Activated naive CD4-positive, alpha-beta T cell treated with anti-CD3 and anti-CD28 coated beads for 36 hours (primary cell): ENCODE results near the gene FRMD4A. TPM values are rescaled to one million over a fixed set of nuclear protein-coding genes. Genes with fewer than 3 reads are reported as not detected.

Experiments
- CTCF ChIA-PET: fragments of 350-600 bp; sonication (Branson Sonifier 250); formaldehyde crosslinking; loops from one replicate; lab custom pipeline; 2021; ENCODE audit warnings: antibody characterized with exemption; lab: Charles Lee
- DNase-seq: peaks from one replicate; pipeline ENCODE4 v3.0.0-alpha.2; 2020
- H3K27ac Mint-ChIP-seq: one replicate; pipeline ENCODE4 v1.8.0; 2021; ENCODE audit warnings: mild to moderate bottlenecking, mixed read lengths
- H3K27me3 Mint-ChIP-seq: one replicate; pipeline ENCODE4 v1.8.0; 2021; ENCODE audit warnings: low read depth, mixed read lengths
- H3K36me3 Mint-ChIP-seq: one replicate; pipeline ENCODE4 v1.8.0; 2021; ENCODE audit warnings: low read depth, mixed read lengths
- H3K4me1 Mint-ChIP-seq: one replicate; pipeline ENCODE4 v1.8.0; 2021; ENCODE audit warnings: low read depth, mixed read lengths
- H3K4me3 Mint-ChIP-seq: one replicate; pipeline ENCODE4 v1.8.0; 2021; ENCODE audit warnings: mild to moderate bottlenecking, moderate library complexity, mixed read lengths
- H3K9me3 Mint-ChIP-seq: one replicate; pipeline ENCODE4 v1.8.0; 2021; ENCODE audit warnings: mixed read lengths
- intact Hi-C: fragments of 100-400 bp; cut with micrococcal nuclease; formaldehyde crosslinking; loops from one replicate; pipeline ENCODE4 v1.15.1; 2023
- total RNA-seq, 2 experiments: library from RNA; stranded (reverse); gene quantifications; one replicate each; pipeline ENCODE4 v1.2.3, GENCODE V29; 2021

FRMD4A gene
- total RNA-seq, 2 experiments from 2014 or later, result 0.69 to 1.1 TPM

DNA sequence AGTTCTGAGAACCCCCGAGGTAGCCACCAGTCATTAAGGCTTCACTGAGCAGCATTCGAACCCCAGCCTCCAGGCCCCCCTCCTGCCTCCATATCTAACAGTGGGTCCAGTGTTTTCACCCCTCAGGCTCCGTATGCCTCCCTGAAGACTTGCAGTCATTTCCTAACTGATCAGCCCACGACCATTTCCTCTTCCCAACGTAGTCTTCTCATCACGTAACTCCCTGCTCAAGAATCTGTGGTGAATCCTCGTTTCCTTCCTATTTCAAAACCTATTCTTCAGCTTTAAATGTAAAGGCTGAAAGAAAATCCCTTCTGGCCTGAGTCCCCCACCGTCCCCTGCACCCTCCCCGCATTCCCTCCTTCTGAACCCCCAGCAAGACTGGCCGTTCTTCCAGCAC, 21.1 kb downstream of the FRMD4A start:
- CTCF ChIA-PET, result no interaction called here

DNA sequence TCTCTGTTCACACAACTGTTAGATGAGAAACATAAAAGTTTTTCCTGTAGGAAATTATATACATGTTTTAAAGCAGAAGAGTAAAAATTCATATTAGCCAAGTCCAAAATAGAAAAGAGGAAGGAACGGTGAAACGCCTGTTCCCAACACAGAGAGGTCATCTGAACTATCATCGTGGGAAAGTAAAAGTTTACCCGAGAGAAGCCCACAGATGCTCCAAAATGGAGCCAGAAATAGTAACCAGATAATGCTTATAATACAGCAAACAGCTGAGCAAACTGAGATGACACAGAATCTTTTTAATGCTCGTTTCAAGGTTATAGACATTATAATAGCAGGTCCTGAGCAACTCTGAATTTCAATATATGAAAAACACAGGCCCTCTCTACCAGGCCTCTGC, 24.5 kb downstream of the FRMD4A start:
- H3K27me3 Mint-ChIP-seq, result peaks cover 4% of the 10 kb centered on the region
- H3K9me3 Mint-ChIP-seq, result no peaks in the 10 kb centered on the region
- intact Hi-C loops, result loop anchor here (10.0 kb wide), 1 partner anchor 169 kb away; no protein-coding TSS in a partner anchor

More for the DNA sequence above, 21.1 kb downstream of the FRMD4A start:
- Mint-ChIP-seq H3K27ac (no peak overlapping the region), H3K4me1 (no peaks in the 10 kb centered on the region), H3K4me3 (no peak overlapping the region), H3K9me3 (no peaks in the 10 kb centered on the region), H3K36me3 (no peaks in the 10 kb centered on the region), H3K27me3 (peaks cover 5% of the 10 kb centered on the region)
- no peak for DNase-seq
- intact Hi-C loops, result loop anchor here (10.0 kb wide), 1 partner anchor 165 kb away; no protein-coding TSS in a partner anchor

DNA sequence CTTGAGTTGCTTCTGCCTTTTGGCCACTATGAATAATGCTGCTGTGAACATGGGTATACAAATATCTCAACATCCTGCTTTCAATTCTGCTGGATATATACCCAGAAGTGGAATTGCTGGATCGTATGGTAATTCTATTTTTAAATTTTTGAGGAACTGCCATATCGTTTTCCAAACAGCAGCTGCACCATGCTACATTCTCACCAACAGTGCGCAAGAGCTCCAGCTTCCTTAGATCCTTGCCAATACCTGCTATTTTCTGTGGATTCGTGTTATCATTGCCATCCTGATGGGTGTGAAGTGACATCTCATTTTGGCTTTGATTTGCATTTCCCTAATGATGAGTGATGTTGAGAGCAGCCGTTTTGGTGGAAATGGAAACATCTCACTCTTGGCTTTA, 26.7 kb downstream of the FRMD4A start:
- peaks cover 2% of the 10 kb centered on the region for H3K27me3 Mint-ChIP-seq
- H3K27ac Mint-ChIP-seq, result no peak overlapping the region
- H3K36me3 Mint-ChIP-seq, result no peaks in the 10 kb centered on the region
- intact Hi-C loops, result loop anchor here (10.0 kb wide), 1 partner anchor 171 kb away; no protein-coding TSS in a partner anchor
- CTCF ChIA-PET, result no interaction called here
- no peaks in the 10 kb centered on the region for H3K9me3 Mint-ChIP-seq
- no peak for DNase-seq
- H3K4me3 Mint-ChIP-seq, result no peak overlapping the region
- no peaks in the 10 kb centered on the region for H3K4me1 Mint-ChIP-seq

More for the DNA sequence above, 24.5 kb downstream of the FRMD4A start:
- H3K36me3 Mint-ChIP-seq, result no peaks in the 10 kb centered on the region
- H3K27ac Mint-ChIP-seq, result no peak overlapping the region
- DNase-seq, result no peak
- CTCF ChIA-PET, result interaction anchor here (1.8 kb wide), 1 partner anchor 105 kb away, joined by 5 read pairs; no protein-coding TSS in a partner anchor
- H3K4me1 Mint-ChIP-seq, result no peaks in the 10 kb centered on the region
- H3K4me3 Mint-ChIP-seq, result no peak overlapping the region

DNA sequence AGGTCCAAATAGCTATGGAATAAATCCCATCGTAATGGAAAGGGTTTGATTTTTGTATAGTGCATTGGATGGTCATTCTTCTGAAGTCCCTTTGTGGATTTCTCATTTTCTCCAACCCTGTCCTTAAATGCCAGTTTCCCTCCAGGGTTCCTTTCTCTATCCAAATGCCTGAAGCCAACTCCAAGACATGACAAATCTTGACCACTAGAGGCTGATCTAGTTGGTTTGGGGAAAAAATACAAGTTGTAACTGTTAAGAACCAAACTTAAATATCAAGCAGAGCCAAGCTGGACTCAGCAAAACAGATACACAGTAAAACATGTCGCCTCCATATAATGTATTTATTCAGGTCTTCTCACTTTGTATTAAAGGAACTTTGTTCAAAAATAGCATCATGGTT, 28.7 kb downstream of the FRMD4A start:
- Mint-ChIP-seq H3K27me3 (peaks cover 6% of the 10 kb centered on the region), H3K4me1 (no peaks in the 10 kb centered on the region), H3K27ac (no peak overlapping the region), H3K4me3 (no peak overlapping the region), H3K36me3 (no peaks in the 10 kb centered on the region), H3K9me3 (no peaks in the 10 kb centered on the region)
- CTCF ChIA-PET, result interaction anchor here (1.4 kb wide), 1 partner anchor 24 kb away, joined by 3 read pairs; no protein-coding TSS in a partner anchor
- no peak for DNase-seq
- intact Hi-C loops, result loop anchor here (10.0 kb wide), 1 partner anchor 173 kb away; no protein-coding TSS in a partner anchor

DNA sequence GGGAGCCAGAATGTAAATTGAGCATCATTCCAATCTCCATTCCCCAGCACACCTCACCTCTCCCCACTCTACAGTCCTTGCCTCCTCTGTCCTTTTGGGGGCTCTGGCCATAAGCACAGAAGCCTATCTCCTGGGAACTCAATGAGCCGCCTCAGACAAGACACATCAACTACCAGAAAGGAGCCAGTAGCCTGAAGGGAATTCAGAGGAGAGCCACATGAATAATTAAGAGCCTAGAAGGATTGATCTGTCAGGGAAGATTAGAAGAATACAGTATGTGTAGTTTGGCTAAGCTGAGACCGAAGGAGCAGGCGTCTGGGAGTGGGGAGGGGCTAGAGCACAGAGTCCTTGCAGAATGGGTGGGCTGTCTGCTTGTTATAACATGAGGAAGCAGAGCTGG, 31.2 kb downstream of the FRMD4A start:
- intact Hi-C loops, result no loop called here
- DNase-seq, result no peak
- no peak overlapping the region for H3K4me3 Mint-ChIP-seq
- peaks cover 6% of the 10 kb centered on the region for H3K27me3 Mint-ChIP-seq
- H3K4me1 Mint-ChIP-seq, result no peaks in the 10 kb centered on the region
- CTCF ChIA-PET, result no interaction called here
- no peaks in the 10 kb centered on the region for H3K36me3 Mint-ChIP-seq
- H3K27ac Mint-ChIP-seq, result no peak overlapping the region
- no peaks in the 10 kb centered on the region for H3K9me3 Mint-ChIP-seq

DNA sequence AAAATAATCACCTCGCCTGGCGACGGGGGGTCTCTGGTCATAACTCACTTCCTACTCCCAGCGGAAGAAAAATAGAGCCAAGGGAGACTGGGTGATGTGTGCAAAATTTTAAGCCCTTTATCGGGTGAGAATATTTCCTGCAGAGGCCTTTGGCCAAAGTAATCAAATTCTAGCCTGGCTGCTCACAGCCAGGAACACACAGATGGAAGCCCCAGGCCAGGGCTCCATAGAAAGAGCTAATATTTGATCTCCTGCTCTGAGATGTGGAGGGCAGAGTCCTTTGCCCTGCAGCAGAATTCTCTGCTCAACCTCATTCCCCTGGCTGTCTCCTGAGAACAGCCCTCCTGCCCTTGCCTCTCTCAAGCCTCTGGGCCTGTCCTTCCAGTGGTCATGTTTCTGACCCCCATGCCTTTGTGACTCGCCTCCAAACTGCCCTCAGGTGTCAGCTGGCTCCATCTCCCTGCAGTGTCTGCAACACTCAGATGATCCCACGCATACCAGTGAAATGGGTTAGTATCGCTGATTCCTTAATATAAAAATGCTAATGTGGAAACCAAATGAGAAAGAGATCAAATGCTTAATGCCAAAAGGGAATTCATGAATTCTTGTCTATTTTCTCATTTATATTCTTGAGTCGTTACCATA, 34.5 kb downstream of the FRMD4A start:
- CTCF ChIA-PET, result no interaction called here

DNA sequence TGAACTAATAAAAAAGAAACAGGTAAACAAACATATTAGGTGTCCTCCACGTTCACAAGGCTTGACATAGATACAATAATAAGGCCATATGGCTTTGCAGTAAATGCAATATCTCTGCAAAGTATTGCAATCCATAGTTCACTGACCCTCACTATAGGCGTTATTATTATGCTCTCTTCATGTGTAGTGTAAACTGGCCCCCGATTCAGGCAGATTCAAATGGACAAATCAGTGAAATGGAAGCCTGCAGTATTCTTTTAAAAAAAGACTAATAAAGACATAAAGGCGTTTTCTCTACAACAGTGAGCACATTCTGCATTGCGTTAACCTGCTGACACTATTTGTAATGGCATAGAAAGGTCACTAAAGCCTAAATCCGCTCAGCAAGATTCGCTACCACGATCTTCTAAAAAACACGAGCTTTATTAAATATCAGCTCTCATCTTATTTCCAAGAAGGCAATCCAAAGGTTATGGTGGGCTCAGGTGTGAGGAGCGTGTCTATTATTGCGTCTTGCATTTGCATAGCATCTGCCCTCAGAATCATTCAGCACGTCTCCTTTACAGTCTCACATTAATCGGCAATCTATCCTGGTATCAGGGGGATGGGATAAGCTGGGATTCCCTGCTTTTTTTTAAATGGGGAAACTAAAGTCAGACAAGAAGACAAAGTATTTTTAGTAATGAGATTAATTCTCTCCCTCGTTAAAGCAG, 36.2 kb downstream of the FRMD4A start:
- peaks cover 19% of the 10 kb centered on the region for H3K9me3 Mint-ChIP-seq
- H3K27ac Mint-ChIP-seq, result no peak overlapping the region

More for the DNA sequence above, 34.5 kb downstream of the FRMD4A start:
- H3K4me3 Mint-ChIP-seq, result no peak overlapping the region
- no peaks in the 10 kb centered on the region for H3K4me1 Mint-ChIP-seq
- no peaks in the 10 kb centered on the region for H3K36me3 Mint-ChIP-seq
- H3K27ac Mint-ChIP-seq, result no peak overlapping the region
- H3K9me3 Mint-ChIP-seq, result peaks cover 12% of the 10 kb centered on the region
- intact Hi-C loops, result no loop called here
- DNase-seq, result no peak
- peaks cover 4% of the 10 kb centered on the region for H3K27me3 Mint-ChIP-seq

DNA sequence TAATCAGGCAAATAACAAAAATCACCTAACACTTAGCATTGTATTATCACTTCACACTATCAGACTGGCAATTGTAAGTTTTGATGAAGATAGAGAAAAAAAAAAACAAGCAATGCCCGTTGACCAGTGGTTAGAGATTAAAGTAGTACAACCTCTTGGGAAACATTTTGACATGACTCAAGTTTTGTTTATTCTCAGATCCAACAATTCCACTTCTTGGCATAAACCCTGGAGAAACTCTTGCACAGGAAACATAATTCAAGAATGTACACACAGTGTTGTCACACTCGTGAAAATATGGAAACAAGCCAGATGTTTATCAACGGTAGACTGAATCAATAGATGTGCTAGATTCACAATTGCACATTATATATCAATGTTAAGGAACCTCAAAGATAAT, 37.2 kb downstream of the FRMD4A start:
- Mint-ChIP-seq H3K27me3 (peaks cover 4% of the 10 kb centered on the region), H3K4me1 (no peaks in the 10 kb centered on the region), H3K36me3 (no peaks in the 10 kb centered on the region), H3K27ac (no peak overlapping the region), H3K4me3 (no peak overlapping the region), H3K9me3 (peaks cover 19% of the 10 kb centered on the region)
- no peak for DNase-seq
- intact Hi-C loops, result no loop called here
- CTCF ChIA-PET, result no interaction called here

More for the DNA sequence above, 36.2 kb downstream of the FRMD4A start:
- Mint-ChIP-seq H3K4me1 (no peaks in the 10 kb centered on the region), H3K36me3 (no peaks in the 10 kb centered on the region), H3K4me3 (no peak overlapping the region), H3K27me3 (peaks cover 6% of the 10 kb centered on the region)
- no peak for DNase-seq
- CTCF ChIA-PET, result interaction anchor here (0.7 kb wide), 1 partner anchor 99 kb away, joined by 3 read pairs; no protein-coding TSS in a partner anchor
- intact Hi-C loops, result no loop called here

DNA sequence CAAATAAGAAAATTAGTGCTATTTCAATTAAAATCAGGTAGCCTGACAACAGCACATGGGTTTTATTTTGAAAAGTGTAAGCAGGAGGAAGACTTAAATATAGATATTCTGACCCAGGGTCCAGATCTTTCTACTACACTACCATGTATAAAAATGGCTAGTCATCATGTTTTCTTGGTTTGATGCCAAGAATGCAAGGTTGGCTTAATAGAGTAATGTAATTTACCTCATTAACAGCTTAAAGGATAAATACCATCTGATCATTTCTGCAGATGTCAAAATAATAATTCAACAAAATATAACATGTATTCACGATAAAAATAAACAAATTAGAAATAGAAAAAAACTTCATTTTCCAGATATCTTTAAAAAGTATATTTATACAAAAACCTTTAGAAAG, 39.4 kb downstream of the FRMD4A start:
- intact Hi-C loops, result no loop called here
- Mint-ChIP-seq H3K4me1 (no peaks in the 10 kb centered on the region), H3K4me3 (no peak overlapping the region), H3K27ac (no peak overlapping the region), H3K27me3 (peaks cover 6% of the 10 kb centered on the region), H3K9me3 (peaks cover 21% of the 10 kb centered on the region), H3K36me3 (no peaks in the 10 kb centered on the region)
- DNase-seq, result no peak
- CTCF ChIA-PET, result interaction anchor here (0.8 kb wide), 1 partner anchor 94 kb away, joined by 3 read pairs; no protein-coding TSS in a partner anchor

DNA sequence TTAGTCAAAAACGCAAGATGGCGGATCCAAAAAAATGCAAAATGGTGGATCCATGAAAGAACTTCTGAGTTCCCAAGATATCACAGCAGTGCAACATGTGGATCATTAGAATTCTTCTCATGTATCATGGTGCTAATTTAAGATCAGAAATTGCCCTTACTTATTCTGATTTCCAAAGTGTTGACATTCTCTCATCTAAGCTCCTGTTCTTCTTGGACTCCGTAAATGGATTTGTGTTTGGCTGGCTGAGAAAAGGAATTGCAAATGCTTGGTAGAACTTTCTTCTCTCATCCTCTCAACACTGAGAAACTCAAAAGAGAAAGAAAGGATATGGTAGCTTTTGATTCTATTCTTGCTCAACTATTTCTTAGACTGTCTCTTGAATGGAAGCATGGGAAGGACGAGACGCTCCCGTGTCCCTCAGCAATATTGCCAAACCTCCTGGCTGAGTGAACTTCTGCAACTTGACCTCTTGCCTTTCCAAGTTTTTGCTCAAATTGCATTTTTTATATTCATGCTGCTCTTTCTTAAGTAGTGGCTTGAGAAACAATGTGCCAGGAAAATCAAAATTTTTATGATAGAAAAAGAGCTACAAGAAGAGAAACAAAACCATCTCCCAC, 44.7 kb downstream of the FRMD4A start:
- Mint-ChIP-seq H3K27me3 (peaks cover 13% of the 10 kb centered on the region), H3K9me3 (peaks cover 15% of the 10 kb centered on the region), H3K36me3 (no peaks in the 10 kb centered on the region), H3K27ac (no peak overlapping the region), H3K4me3 (no peak overlapping the region), H3K4me1 (no peaks in the 10 kb centered on the region)
- intact Hi-C loops, result no loop called here
- DNase-seq, result no peak
- CTCF ChIA-PET, result interaction anchor here (0.6 kb wide), 1 partner anchor 313 kb away, joined by 3 read pairs; no protein-coding TSS in a partner anchor

DNA sequence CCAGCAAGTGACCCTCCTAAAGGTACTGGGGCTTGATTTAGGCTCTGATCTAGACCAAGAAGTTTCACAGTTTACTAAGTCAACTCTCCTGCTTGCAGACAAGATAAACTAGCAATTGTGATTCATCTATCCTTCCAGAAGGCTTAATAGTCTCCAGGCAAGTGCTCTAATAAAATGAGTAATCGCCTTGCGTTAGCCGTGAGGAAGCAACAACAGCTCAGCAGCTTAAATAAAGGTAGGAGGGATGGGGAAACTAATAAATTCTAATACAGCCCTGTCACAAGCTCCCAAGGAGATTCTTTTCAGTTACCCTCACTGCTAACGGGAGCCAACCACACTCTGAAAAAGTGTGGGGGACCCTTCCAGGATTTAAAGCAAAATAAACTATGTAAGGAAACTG, 48.4 kb downstream of the FRMD4A start:
- Mint-ChIP-seq H3K4me3 (no peak overlapping the region), H3K27ac (no peak overlapping the region), H3K27me3 (peaks cover 7% of the 10 kb centered on the region), H3K36me3 (no peaks in the 10 kb centered on the region), H3K4me1 (no peaks in the 10 kb centered on the region), H3K9me3 (peaks cover 9% of the 10 kb centered on the region)
- CTCF ChIA-PET, result interaction anchor here (0.8 kb wide), 1 partner anchor 13 kb away, joined by 3 read pairs; no protein-coding TSS in a partner anchor
- intact Hi-C loops, result no loop called here
- DNase-seq, result no peak

DNA sequence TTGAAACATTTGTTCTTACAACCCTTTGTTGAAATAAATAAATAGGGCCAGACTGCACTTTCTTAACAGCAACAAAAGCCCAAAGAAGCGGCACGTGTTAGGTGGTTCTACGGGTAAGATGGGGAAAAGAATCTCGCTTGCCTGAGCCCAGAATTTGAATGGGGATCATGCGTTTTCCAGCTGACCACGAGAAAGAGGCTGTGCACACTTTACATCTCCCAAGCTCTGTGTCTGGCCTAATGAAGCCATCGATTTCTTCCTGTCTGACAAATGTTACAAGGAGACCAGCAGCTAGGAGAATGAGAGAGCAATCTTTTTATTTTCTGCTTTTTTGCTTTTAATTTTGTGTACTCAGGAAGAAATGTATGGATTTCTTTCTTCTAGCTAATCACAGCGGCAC, 52.2 kb downstream of the FRMD4A start:
- no peaks in the 10 kb centered on the region for H3K4me1 Mint-ChIP-seq
- DNase-seq, result no peak
- peaks cover 4% of the 10 kb centered on the region for H3K27me3 Mint-ChIP-seq
- H3K4me3 Mint-ChIP-seq, result no peak overlapping the region
- no peak overlapping the region for H3K27ac Mint-ChIP-seq
- H3K36me3 Mint-ChIP-seq, result no peaks in the 10 kb centered on the region
- H3K9me3 Mint-ChIP-seq, result no peaks in the 10 kb centered on the region
- CTCF ChIA-PET, result interaction anchor here (1.0 kb wide), 1 partner anchor 24 kb away, joined by 3 read pairs; no protein-coding TSS in a partner anchor
- intact Hi-C loops, result no loop called here
